GM18867 (cell line): ENCODE data around the gene ARFIP2.
A peak's percentile ranks its signal among the peaks of the same experiment; 100 is the strongest.
"Not testable (repeated sequence)": the region's sequence is repeated elsewhere in the genome, so short reads cannot be mapped to it uniquely, and the experiment has no call there.

Experiments used
- ATAC-seq: cut with Tn5 transposase; IDR thresholded peaks from one replicate; pipeline ENCODE4 v1.9.1; 2021; ENCODE audit warnings: mild to moderate bottlenecking, moderate library complexity; ENCODE audit not compliant: unreplicated experiment

Gene ARFIP2

GRCh38 chr11:6481012-6481923 lies at the start of gene ARFIP2, which contains the start of gene TIMM10B:
Gene ARFIP2, minus strand, starts transcription at chr11:6481331. Its CDS starts 910 bp downstream, at chr11:6480421.
Gene TIMM10B, plus strand, starts transcription at chr11:6481501. Its CDS starts 16 bp downstream, at chr11:6481517.
- peak; percentile 99 for ATAC-seq

- no peak for ATAC-seq
These were observed 49.7 kb upstream of the ARFIP2 start for GRCh38 chr11:6530848-6531247.

- no peak for ATAC-seq
These were observed 48.1 kb upstream of the ARFIP2 start for GRCh38 chr11:6529266-6529665.

DNA sequence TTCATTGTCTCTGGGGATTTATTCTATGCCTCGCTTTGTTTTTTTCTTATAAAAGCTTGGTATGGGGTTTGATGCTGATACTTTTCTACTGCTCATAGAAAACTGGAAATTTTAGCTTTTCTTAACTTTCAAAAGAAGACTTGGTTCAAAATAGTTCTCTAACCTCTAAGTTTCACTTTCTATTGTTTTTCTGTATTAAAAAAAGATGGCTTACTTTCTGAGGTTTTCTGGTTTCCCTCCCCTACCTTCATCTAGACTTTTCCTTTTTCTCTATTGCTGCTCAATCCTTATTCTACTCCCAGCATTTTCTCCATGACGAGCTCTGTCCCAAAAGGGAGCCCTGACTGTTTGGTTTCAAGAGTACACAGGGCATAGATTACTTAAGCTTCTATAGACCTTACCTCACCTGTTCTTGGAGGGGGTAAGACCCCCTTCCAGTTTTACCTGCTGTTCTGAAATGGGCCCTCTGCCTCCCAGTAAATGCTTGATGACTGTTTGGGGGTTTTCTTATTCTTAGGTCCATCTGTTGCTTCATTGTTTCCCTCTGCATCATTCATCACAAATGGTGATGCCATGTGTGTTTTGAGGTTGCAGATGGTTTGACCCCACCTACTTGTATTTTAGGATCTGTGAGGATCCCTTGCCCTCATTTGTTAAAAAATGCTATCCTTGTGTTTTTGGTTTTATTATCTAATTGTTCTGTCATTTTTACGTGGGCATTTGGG lies 45.4 kb upstream of the ARFIP2 start:
- peak; percentile 56 for ATAC-seq

DNA sequence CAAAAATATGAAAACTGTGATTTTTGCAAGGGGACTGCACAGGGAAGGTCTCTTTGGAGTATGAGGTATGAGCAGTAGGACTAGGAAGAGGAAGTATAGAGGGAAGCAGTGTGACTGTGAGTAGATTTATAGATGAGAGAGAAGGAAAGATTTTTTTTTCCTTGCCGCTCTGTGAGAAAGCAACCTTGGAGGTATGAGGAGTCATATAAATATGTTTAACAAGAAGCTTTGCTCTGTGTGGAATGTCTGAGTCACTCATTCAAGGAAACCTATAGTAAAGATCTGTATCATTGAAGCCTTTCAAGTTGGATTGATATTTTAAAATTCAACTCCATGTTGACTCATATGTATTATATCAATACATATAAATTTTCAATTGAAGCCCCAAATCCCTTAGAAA lies 42.1 kb upstream of the ARFIP2 start:
- no peak for ATAC-seq

DNA sequence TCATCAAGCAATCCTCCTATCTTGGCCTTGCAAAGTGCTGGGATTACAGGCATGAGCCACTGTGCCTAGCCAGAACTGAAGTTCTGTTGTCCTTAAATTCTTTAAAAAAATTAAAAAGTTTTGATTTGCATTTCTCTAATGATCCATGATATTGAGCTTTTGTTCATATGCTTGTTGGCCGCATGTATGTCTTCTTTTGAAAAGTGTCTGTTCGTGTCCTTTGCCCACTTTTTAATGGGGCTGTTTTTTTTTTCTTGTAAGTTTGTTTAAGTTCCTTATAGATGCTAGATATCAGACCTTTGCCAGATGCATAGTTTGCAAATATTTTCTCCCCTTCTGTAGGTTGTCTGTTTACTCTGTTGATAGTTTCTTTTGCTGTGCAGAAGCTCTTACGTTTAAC lies 40.8 kb upstream of the ARFIP2 start:
- ATAC-seq: not testable (repeated sequence)

GRCh38 chr11:6520265-6520664 lies 39.1 kb upstream of the ARFIP2 start:
- ATAC-seq: no peak

DNA sequence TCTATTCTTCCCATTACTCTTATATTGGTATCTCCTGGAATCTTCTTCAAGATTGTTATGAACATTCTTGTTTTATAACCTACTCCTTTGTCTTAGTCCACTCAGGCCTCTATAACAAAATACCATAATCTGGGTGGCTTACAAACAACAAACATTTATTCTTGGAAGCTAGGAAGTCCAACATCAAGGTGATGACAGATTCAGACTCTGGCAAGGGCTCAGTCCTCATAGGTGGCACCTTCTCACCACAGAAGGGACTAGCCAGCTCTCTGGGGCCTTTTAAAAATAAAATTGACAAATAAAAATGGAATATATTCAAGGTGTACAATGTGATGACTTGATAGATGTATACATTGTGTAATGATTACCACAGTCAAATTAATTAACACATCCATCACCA lies 35.7 kb upstream of the ARFIP2 start:
- no peak for ATAC-seq

DNA sequence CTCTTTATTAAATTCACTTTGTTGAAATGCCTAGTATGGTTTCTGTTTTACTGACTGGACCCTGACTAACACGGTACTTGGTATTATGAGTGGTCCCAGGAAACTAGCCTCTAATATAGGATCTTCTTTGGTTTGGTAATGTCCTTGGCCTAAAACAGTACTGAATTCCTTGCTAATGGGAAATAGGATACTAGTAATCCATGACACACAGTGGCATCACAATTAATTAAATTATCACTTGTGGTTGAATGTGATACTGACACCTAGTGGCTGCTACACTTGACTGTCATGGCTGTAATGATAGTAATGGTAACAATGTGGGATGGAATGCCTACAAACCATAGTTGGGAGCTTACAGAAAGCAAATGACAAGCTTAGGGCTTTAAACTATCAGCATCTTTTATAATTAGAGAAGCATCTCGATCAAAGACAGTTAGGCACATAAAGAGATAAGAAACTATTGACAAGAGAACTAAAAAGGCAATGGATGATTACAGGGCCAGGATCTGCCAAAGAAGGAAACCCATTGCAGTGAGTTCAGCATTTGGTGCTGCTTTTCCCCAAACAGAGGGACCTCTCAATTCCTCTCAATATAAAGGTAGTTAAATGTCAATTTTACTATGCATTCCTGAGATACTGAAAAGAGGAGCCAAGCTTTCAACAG lies 24.6 kb upstream of the ARFIP2 start:
- ATAC-seq: no peak

DNA sequence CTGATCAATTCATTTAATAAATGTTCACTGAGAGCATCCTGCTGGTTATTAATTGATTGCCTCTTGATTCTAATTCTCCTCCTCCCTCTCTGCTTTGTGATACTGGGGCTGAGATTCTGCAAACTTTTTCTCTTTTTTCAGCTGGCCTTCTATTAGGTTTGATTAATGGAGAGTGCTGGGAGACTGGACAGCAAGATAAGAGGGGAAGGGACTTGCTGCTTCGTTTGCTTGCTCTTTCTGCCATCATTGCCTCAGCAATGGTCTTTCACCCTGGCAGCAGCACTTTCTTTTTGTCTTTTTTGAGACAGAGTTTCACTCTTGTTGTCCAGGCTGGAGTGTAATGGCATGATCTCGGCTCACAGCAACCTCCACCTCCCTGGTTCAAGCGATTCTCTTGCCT lies 23.0 kb upstream of the ARFIP2 start:
- ATAC-seq: no peak

GRCh38 chr11:6502382-6502781 lies 21.3 kb upstream of the ARFIP2 start:
- no peak for ATAC-seq

GRCh38 chr11:6498544-6498943 lies 17.4 kb upstream of the ARFIP2 start:
- ATAC-seq: no peak

GRCh38 chr11:6498121-6498520 lies 17.0 kb upstream of the ARFIP2 start:
- ATAC-seq: no peak

- no peak for ATAC-seq
These were observed 16.1 kb upstream of the ARFIP2 start, which contains the start of gene DNHD1 for GRCh38 chr11:6497069-6497839. Gene DNHD1, plus strand, starts transcription at chr11:6497280. Its CDS starts 936 bp downstream, at chr11:6498216.

DNA sequence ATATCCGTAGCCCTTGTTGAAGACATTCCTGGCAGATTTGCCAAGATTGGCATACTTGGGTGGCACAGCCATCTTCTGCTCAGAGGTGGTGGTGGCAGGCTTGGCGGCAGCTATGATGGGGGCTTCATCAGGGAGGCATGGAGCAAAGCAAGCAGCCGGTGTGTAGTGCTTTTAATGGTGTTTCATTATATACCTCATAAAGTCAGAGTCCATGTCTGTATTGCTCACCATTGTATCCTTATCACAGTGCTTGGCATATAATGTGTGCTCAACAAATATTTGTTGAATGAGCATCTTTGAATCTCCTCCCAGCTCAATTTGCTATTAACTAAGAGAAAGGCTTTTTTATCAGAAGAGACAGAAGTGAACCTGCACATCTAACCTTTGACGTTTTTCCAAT lies 8.2 kb upstream of the ARFIP2 start:
- no peak for ATAC-seq

DNA sequence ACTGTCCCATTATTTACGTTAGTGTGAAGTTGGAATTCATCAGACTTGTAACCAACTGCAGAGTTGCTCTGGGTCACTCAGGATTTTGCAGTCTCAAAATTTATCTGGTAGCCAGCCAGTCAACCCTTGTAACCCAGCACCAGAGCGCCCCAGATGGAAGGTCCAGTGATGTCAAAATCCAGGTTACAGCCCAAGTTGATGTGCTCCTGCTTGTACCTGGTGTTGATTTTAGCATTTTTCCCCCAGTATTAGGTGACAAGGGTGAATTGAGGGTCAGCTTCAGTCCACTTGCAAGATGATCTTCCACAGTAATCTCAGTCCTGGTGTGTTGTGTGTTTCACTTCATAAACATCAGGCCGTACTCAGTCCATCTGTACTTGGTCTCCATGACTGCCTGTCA lies 7.7 kb upstream of the ARFIP2 start:
- ATAC-seq: no peak

GRCh38 chr11:6488342-6488741 lies 7.2 kb upstream of the ARFIP2 start:
- ATAC-seq: no peak

- ATAC-seq: no peak
These were observed 5.8 kb upstream of the ARFIP2 start for GRCh38 chr11:6486938-6487337.

DNA sequence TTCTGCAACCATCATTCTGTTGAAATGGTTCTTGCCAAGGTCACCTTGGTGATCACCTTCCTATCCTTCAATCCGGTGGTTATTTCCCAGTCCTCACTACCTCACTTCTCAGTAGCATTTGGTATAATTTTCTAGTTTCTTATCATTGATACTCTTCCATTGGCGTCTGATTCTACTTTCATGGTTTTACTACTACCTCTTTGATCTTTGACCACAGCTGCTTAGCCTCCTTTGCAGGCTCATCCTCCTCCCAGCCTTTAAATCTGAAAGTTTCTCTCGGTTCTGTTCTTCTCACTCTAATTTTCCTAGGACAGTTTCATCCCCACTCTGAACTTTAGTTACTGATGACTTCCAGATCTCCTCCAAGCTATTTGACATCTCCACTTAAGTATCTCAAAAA lies 5.1 kb upstream of the ARFIP2 start:
- no peak for ATAC-seq

DNA sequence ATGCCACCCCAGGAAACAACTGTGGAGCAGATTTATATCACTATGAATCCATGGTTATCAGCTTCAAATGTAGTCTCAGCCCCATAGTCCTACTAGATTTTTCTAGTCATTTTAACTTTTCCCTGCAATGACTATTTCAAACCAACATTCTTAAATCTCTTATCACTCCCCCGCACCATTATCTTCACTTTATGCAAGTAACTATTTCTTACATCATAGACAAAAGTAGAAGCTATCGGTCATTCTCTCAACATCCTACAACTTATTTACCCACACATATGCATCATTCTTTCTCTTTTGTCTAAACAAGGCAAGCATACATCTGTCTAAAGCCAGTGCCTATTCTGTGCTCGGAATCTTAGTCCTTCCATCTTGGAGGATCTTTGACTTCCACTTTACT lies 4.5 kb upstream of the ARFIP2 start:
- no peak for ATAC-seq

GRCh38 chr11:6483015-6483414 lies 1.9 kb upstream of the ARFIP2 start:
- ATAC-seq: no peak
